GM12891 (cell line): Measurements from ENCODE around the gene PLPP3.

Source experiments
- POLR2A ChIP-seq: IDR thresholded peaks from 2 replicates; pipeline ENCODE4 v1.6.1; 2011; ENCODE audit warnings: low read depth, low read length, control low read depth
- POLR2AphosphoS5 ChIP-seq: IDR thresholded peaks from 2 replicates; pipeline ENCODE4 v1.6.1; 2011; ENCODE audit warnings: low read depth, low read length, control low read depth
- SPI1 ChIP-seq: IDR thresholded peaks from 2 replicates; pipeline ENCODE4 v1.6.1; 2011; ENCODE audit warnings: low read depth, low read length, control low read depth

- TF ChIP-seq POLR2AphosphoS5 (no peak), POLR2A (no peak), SPI1 (no peak)
These were observed 29.1 kb downstream of the PLPP3 start for GRCh38 chr1:56550138-56550858.
